Measurements from ENCODE around the gene TBX1.

DNA sequence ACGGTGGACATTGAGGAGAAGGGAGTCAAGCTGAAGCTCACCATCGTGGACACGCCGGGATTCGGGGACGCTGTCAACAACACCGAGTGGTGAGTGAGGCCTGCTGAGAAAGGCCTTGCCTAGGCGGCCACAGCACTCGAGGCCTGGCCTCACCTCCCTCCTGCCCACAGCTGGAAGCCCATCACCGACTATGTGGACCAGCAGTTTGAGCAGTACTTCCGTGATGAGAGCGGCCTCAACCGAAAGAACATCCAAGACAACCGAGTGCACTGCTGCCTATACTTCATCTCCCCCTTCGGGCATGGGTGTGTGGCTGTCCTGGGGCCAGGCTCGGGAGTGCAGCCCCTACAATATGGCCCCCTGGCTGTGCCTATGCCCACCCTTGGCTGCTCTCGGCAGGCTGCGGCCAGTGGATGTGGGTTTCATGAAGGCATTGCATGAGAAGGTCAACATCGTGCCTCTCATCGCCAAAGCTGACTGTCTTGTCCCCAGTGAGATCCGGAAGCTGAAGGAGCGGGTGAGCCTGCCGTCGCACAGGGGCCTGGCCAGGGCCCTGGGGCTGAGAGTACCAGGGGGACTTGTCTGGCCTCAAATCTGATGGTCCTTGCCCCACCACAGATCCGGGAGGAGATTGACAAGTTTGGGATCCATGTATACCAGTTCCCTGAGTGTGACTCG is 40.3 kb upstream of the TBX1 start:
- no peak for TF ChIP-seq EZH2 (IDR thresholded peaks at IDR 0.05)
- TF ChIP-seq, protein P1, sequence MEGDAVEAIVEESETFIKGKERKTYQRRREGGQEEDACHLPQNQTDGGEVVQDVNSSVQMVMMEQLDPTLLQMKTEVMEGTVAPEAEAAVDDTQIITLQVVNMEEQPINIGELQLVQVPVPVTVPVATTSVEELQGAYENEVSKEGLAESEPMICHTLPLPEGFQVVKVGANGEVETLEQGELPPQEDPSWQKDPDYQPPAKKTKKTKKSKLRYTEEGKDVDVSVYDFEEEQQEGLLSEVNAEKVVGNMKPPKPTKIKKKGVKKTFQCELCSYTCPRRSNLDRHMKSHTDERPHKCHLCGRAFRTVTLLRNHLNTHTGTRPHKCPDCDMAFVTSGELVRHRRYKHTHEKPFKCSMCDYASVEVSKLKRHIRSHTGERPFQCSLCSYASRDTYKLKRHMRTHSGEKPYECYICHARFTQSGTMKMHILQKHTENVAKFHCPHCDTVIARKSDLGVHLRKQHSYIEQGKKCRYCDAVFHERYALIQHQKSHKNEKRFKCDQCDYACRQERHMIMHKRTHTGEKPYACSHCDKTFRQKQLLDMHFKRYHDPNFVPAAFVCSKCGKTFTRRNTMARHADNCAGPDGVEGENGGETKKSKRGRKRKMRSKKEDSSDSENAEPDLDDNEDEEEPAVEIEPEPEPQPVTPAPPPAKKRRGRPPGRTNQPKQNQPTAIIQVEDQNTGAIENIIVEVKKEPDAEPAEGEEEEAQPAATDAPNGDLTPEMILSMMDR (IDR thresholded peaks at IDR 0.05), result no peak
- no peak for TF ChIP-seq EZH2phosphoT487 (IDR thresholded peaks at IDR 0.05)

All from neural progenitor cell (in vitro differentiated cells).